SH-SY5Y (cell line): Measurements from ENCODE around the gene TLCD1.

Experiments used
- GATA2 ChIP-seq: IDR thresholded peaks from 2 replicates; pipeline ENCODE4 v1.6.1; 2011; ENCODE audit warnings: mild to moderate bottlenecking, low read depth, low read length
- GATA3 ChIP-seq: IDR thresholded peaks from 2 replicates; pipeline ENCODE4 v1.6.1; 2011; ENCODE audit warnings: low read depth, mild to moderate bottlenecking, low read length, moderate library complexity

Gene TLCD1, protein sequence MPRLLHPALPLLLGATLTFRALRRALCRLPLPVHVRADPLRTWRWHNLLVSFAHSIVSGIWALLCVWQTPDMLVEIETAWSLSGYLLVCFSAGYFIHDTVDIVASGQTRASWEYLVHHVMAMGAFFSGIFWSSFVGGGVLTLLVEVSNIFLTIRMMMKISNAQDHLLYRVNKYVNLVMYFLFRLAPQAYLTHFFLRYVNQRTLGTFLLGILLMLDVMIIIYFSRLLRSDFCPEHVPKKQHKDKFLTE

DNA sequence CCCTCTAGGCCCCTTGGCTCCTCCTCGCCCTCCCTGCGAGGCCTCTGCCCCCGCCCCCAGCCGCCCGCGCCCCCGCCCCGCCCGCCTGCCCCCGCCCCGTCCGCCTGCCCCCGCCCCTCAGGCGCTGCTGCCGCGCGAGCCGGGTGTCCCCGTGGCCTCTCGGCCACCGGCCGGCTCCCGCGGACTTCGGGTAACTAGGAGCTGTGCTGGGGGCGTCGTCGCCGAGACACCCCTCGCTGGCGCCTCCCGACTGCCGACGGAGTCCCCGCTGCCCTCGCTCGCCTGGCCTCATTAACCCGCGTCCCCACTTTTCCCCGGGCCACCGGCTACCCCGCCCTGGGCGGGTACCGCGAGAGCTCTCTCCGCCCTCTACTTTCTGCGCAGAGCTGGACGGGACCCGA, at the start of gene TLCD1:
TSS of gene TLCD1 (minus strand) at position 8 of the 401 bp plus-strand sequence. CDS start 136 bp downstream, outside the sequence.
- TF ChIP-seq GATA2: no peak
- TF ChIP-seq GATA3: no peak

DNA sequence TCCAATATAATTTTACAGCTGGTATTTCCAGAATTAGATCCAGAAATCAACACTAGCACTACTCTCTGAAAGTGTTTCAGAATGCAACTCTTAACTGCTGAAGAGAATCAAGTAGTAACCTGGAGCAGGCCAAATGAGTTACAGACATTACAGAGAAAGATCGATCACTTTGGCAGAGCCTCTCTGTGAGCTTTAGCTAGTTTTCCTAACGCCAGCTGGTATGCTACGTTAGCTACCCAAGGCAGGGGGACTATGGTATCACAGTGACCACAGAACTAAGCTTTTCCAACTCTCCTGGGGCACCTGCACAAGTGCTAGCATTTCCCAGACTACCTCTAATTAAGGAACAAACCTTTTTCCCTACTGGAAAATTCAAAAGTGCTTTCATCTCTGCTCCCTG, 48.2 kb upstream of the TLCD1 start:
- no peak for TF ChIP-seq GATA2
- no peak for TF ChIP-seq GATA3

DNA sequence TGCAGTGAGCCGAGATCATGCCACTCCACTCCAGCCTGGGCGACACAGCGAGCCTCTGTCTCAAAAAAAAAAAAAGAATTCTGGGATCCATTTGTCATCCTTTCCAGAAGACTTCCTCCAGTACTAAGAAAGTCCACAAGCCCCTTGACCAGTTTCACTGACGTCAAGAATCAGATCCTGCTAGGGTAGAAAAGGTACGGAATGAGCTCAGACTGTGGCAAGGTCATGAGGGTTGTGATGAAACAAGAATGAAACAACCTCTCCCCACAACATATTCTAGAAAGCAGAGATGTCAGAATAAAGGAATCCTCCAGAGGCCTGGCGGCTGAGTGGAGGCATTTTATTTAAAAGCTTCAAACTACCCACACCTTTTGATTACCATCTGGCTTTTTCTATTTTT, 47.7 kb upstream of the TLCD1 start:
- TF ChIP-seq GATA2 (no peak), GATA3 (no peak)

DNA sequence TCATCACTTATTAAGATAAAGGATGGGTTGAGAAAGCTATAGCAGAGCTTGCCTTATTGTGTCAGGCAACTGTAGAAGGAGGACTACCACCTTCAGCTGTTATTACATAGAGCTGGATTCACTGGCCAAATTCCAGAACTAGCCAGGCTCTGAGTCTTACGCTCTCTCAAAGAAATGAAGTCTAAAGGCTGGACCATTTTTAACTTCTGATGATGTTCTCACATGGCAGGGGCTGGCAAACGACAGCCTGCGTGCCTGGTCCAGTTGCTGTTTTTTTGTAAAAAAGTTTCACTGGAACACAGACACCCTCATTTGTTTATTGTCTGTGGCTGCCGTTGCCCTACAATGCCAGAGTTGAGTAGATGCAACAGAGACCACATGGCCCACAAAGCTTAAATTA, 39.0 kb upstream of the TLCD1 start:
- TF ChIP-seq GATA2 (no peak), GATA3 (no peak)

DNA sequence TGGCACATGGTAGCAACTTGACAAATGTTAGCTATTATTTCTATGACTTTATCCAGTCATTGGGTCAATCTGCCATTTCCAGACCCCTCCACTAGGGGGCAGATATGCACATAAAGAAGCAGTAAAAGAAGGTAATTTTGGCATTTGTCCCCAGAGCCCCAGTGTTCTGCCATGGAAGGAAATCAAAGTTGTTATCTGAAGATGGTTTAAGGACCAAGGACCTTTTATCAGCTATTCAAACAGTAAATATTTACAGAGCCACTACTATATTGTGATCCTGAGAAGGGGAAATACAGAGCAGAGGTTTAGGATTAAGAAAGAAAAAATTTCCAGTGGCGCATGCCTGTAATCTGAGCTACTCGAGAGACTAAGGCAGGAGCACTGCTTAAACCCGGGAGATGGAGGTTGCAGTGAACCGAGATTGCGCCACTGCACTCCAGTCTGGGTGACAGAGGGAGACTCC, 37.8 kb upstream of the TLCD1 start:
- TF ChIP-seq GATA3: no peak
- TF ChIP-seq GATA2: no peak

DNA sequence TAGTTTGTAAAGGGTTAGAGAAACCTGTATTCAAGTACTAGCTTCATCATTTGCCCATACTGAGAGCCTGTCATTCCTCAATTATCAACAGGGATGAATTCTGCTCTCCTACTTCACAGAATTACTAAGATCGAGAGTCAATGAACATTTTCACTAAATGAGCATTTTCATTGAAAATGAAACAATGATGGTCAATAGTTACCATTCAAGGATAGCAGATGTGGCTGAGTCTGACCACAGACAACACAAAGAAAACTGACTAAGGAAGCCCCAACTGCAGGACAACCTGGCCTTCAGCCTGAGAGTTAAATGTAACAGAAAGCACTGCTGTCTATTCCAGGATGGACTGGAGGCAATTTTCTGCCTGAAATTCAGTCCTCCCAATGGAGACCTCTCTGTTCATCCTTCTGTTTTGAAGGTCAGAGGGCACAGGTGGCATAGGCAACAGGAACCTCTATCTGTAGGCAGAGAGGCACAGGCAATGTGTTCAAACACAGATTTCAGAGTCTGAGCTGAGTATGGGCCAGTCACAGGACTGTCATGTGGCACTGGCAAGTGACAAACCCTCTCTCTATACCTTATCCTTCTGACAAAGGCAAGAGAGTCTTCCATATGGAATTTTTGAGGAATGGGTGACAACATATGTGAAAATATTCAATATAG, 37.2 kb upstream of the TLCD1 start:
- no peak for TF ChIP-seq GATA3
- no peak for TF ChIP-seq GATA2

DNA sequence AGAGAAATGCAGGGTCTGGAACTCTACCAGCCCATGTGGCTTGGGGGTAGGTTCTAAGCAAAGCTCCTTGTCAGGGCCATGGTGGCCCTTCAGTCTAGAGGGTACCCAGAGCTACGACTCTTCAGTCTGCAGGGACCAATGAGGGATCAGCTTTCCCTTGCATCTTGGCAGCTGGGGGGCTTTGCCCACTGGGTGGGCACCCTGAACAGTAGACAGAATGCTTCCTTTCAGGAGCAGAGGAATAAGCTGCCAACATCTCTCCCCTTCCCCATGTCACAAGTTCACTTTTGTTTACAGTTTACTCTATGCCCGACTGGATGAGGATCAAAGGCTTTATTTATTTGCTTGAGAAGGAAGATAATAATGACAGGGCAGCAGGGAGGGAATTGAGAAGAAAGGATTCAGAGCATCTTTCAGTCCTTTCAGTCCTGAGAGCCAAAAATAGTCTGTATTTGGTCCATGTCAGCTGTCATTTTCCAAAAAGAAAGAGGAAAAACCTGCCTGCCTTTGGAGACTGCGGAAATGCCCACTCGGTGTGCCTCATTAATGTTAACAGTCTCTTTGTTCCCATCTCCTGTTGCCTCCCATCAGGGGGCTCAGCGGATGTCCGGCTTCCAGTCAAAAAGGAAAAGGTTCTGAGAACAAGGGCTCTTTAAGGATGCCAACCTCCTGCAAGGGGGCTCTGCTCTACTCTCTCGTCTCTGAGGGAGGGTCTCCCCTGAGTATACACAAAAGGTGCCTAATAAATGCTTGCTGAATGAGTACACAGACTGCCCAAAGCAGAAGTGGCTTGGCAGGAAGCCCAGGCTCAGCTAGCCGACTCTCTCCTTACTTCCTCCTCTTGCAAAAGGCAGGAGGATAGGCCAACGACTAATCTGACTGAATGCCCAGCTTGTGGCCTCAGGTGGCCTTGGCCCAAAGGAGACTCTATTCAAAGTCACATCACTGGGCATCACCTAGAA, 34.8 kb upstream of the TLCD1 start:
- TF ChIP-seq GATA2 (no peak), GATA3 (no peak)

DNA sequence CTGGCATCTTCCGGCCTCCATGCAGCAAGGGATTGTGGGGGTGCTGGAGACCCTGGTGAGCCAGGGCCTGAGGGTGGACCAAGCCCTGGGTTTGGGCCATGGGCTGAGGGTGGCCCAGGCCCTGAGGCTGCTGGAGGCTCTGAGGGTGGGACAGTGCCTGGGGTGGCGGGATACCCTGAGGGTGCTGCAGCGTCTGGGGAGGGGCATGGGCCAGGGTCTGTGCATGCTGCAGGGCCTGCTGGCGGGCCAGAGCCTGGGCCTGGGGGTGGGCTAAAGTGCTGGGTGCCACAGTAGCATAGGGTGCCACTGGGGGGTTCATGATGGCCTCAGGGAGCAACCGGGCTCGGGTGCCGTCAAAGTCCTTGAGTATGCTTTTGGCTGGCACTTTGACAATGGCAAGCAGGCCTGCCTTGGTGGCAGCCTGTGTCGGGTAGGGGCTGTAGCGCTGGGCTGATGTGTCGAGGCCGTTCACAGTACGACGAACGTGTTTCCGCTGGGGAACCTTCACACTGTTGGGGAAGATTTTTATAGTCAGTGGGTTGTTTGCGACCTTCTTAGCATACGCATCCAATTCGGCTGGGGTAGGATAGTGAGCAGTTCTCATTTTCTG, 33.3 kb upstream of the TLCD1 start:
- no peak for TF ChIP-seq GATA2
- TF ChIP-seq GATA3: no peak

DNA sequence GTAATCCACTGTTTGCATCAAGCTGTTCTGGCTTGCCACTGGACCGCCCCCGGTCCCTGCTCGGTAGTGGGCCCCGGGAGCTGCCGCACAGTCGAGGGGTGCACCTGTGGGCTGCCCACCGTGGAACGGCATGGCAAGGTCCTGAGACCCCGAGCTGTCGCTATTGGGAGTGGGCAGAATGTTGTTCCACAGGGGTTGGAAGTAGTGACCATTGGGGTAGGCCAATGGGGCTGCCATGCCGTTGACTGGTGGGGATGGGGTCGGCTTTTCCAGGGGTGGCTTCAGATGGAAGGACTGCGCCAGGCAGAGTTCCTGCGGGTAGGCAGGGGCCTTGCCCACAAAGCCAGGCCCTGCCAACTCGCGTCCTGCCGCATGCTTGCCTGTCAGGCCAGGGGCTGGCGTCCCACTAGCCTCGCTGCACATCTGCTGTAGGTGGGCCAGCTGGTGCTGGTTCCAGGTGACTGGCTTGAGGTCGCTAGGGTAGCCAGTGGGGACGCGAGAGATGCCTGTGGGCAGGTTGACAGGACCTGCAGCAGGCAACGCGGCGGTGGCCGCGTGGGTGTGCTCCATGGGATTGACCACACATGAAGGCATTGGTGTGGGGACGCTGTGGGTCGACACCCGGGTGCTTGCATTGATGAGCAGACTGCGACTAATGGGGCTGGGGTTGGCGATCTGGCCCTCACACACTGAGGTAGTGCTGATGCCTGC, 32.5 kb upstream of the TLCD1 start:
- TF ChIP-seq GATA3: no peak
- no peak for TF ChIP-seq GATA2

DNA sequence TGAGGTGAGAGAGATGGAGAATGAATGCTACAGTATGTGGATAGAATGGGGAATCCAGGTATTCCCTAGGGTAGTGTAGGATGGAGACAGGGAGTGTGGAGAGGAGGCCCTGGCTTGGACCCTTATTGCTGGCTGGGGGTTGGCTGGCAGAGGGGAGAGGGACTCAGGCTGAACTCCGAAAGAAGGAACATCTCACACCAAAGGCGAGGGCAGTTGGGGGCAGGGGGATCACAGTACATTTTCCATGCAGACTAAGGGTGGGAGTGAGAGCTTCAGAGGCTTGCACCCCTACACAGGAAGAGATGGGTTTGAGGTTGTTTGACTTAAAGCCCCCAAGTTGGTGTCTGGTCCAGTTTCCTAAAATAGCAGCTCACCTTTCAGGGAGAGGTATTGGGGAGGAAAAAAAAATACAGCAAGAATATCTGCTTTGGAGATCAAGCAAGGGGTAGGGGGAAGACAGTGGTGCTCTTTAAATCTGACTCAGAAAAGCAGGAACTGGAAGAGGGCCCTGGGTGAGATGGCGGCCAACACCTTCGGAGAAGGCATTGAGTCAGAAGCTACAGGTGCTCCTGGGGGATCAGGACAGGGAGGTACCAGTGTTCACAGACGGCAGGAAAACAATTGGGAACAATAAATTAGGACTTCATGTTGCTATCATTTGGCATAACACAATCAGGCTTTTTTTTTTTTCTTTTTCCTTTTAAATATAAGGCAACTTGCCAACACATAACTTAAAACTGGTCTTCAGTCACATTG, 30.2 kb upstream of the TLCD1 start:
- no peak for TF ChIP-seq GATA2
- TF ChIP-seq GATA3: no peak

DNA sequence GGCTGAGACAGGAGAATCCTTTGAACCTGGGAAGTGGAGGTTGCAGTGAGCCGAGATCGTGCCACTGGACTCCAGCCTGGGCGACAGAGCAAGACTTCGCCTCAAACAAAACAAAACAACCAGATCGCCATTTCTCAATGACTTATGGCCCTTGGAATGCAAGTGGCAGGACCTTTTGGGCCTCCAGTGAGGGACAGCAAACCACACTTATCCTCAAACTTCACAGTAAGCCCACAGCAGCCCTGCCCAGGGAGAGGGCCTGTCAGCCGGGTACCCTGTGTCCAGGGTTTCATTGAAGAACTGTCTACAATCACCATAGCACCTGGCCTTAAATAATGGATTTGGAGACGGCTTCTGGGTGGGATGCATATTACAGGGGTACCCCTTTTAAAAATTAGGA, 29.5 kb upstream of the TLCD1 start:
- no peak for TF ChIP-seq GATA3
- no peak for TF ChIP-seq GATA2

DNA sequence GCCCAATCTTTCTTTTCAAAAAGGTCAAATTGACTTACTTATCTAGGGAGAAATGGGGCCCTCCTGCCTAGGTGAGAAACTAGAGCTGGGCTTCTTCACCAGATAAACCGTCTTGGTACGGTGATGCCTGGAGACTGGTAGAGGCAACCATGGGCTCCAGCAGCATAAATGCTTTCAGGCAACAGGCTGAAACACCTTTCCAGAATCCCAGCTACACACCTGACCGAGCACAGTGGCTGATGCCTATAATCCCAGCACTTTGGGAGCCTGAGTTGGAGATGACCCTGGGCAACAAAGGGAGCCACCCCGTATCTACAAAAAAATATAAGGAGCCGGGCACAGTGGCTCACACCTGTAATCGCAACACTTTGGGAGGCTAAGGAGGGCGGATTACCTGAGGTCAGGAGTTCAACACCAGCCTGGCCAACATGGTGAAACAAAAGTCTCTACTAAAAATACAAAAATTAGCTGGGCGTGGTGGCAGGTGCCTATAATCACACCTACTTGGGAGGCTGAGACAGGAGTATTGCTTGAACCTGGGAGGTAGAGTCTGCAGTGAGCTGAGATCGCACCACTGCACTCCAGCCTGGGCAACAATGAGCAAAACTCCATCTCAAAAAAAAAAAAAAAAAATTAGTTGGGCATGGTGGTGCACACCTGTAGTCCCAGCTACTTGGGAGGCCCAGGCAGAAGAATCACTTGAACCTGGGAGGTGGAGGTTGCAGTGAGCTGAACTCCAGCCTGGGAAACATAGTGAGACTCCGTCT, 25.8 kb upstream of the TLCD1 start:
- TF ChIP-seq GATA2: no peak
- no peak for TF ChIP-seq GATA3
